ENCODE results near the gene TMEM129. TPM values are rescaled to one million over a fixed set of nuclear protein-coding genes. Genes with fewer than 3 reads are reported as not detected.
A peak's percentile ranks its signal among the peaks of the same experiment; 100 is the strongest.

TMEM129 gene
- polyA plus RNA-seq, 1 donor from 2014 or later, result 42.1 TPM

- no peak for TF ChIP-seq EP300 (conservative IDR thresholded peaks at IDR 0.05; ENCODE audit: poor library complexity, severe bottlenecking)
- peak; percentile 59 for TF ChIP-seq MXI1 (conservative IDR thresholded peaks at IDR 0.05; ENCODE audit: poor library complexity, severe bottlenecking)
- TF ChIP-seq POLR2AphosphoS5 (IDR thresholded peaks at IDR 0.05), result no peak
- TF ChIP-seq EZH2 (IDR thresholded peaks at IDR 0.05; ENCODE audit: borderline replicate concordance, insufficient read depth, low read length, poor library complexity, severe bottlenecking), result no peak
- TF ChIP-seq CTCF (IDR thresholded peaks at IDR 0.05; ENCODE audit: poor library complexity, severe bottlenecking), result peak; percentile 80
- TF ChIP-seq TAF1 (IDR thresholded peaks at IDR 0.05; ENCODE audit: low read depth), result no peak
- peak; percentile 79 for TF ChIP-seq SMC3 (conservative IDR thresholded peaks at IDR 0.05; ENCODE audit: poor library complexity)
- TF ChIP-seq REST (IDR thresholded peaks at IDR 0.05; ENCODE audit: borderline replicate concordance), result no peak
- peak; percentile 70 for TF ChIP-seq RAD21 (conservative IDR thresholded peaks at IDR 0.05)
- H3K36me3 ChIP-seq (ENCODE audit: insufficient read depth, low read length), result peaks cover 4% of the 10 kb centered on the region
Measured at GRCh38 chr4:1693131-1693896, 27.8 kb downstream of the TMEM129 start.

GRCh38 chr4:1691737-1692373 is 29.3 kb downstream of the TMEM129 start:
- H3K9me3 ChIP-seq (ENCODE audit: low read length), result no peaks in the 10 kb centered on the region
- no peak overlapping the region for H3K9ac ChIP-seq (ENCODE audit: low read length)
- TF ChIP-seq SMC3 (conservative IDR thresholded peaks at IDR 0.05; ENCODE audit: poor library complexity), result no peak
- TF ChIP-seq MXI1 (conservative IDR thresholded peaks at IDR 0.05; ENCODE audit: poor library complexity, severe bottlenecking), result no peak
- no peak for TF ChIP-seq REST (IDR thresholded peaks at IDR 0.05; ENCODE audit: borderline replicate concordance)
- no peak for TF ChIP-seq CTCF (IDR thresholded peaks at IDR 0.05; ENCODE audit: poor library complexity, severe bottlenecking)
- TF ChIP-seq RAD21 (conservative IDR thresholded peaks at IDR 0.05), result no peak
- no peak for TF ChIP-seq POLR2AphosphoS5 (IDR thresholded peaks at IDR 0.05)
- TF ChIP-seq EP300 (conservative IDR thresholded peaks at IDR 0.05; ENCODE audit: poor library complexity, severe bottlenecking), result no peak
- no peak for TF ChIP-seq EZH2 (IDR thresholded peaks at IDR 0.05; ENCODE audit: borderline replicate concordance, insufficient read depth, low read length, poor library complexity, severe bottlenecking)
- TF ChIP-seq TAF1 (IDR thresholded peaks at IDR 0.05; ENCODE audit: low read depth), result no peak
- no peaks in the 10 kb centered on the region for H4K20me1 ChIP-seq (ENCODE audit: insufficient read depth)
- no peak overlapping the region for H3K4me3 ChIP-seq (ENCODE audit: low read length)
- H3K27ac ChIP-seq (ENCODE audit: low read length), result no peak overlapping the region
- H3K27me3 ChIP-seq (ENCODE audit: insufficient read depth, low read depth, low read length), result no peaks in the 10 kb centered on the region
- H3K79me2 ChIP-seq (replicated peaks; ENCODE audit: insufficient read depth, low read length), result no peaks in the 10 kb centered on the region
- no peaks in the 10 kb centered on the region for H3F3A ChIP-seq (ENCODE audit: insufficient read depth, low read length, poor library complexity, severe bottlenecking)
- H3K36me3 ChIP-seq (ENCODE audit: insufficient read depth, low read length), result peaks cover 4% of the 10 kb centered on the region
- no peak overlapping the region for H2AFZ ChIP-seq (ENCODE audit: low read depth, low read length)
- H3K9me2 ChIP-seq (ENCODE audit: insufficient read depth, low read length), result no peaks in the 10 kb centered on the region
- H3K4me2 ChIP-seq (ENCODE audit: low read length), result no peak overlapping the region

More at GRCh38 chr4:1693131-1693896, 27.8 kb downstream of the TMEM129 start:
- no peaks in the 10 kb centered on the region for H3K9me3 ChIP-seq (ENCODE audit: low read length)
- H3K27ac ChIP-seq (ENCODE audit: low read length), result no peak overlapping the region
- H4K20me1 ChIP-seq (ENCODE audit: insufficient read depth), result no peaks in the 10 kb centered on the region
- no peaks in the 10 kb centered on the region for H3F3A ChIP-seq (ENCODE audit: insufficient read depth, low read length, poor library complexity, severe bottlenecking)
- no peaks in the 10 kb centered on the region for H3K9me2 ChIP-seq (ENCODE audit: insufficient read depth, low read length)
- H3K4me3 ChIP-seq (ENCODE audit: low read length), result no peak overlapping the region
- no peak overlapping the region for H3K9ac ChIP-seq (ENCODE audit: low read length)
- H3K27me3 ChIP-seq (ENCODE audit: insufficient read depth, low read depth, low read length), result no peaks in the 10 kb centered on the region
- no peak overlapping the region for H3K4me2 ChIP-seq (ENCODE audit: low read length)
- no peaks in the 10 kb centered on the region for H3K79me2 ChIP-seq (replicated peaks; ENCODE audit: insufficient read depth, low read length)
- H2AFZ ChIP-seq (ENCODE audit: low read depth, low read length), result no peak overlapping the region
